SH-SY5Y (cell line): ENCODE results near the gene MDH1B.

Experiments
- GATA2 ChIP-seq: IDR thresholded peaks from 2 replicates; pipeline ENCODE4 v1.6.1; 2011; ENCODE audit warnings: mild to moderate bottlenecking, low read depth, low read length
- GATA3 ChIP-seq: IDR thresholded peaks from 2 replicates; pipeline ENCODE4 v1.6.1; 2011; ENCODE audit warnings: low read depth, mild to moderate bottlenecking, low read length, moderate library complexity

DNA sequence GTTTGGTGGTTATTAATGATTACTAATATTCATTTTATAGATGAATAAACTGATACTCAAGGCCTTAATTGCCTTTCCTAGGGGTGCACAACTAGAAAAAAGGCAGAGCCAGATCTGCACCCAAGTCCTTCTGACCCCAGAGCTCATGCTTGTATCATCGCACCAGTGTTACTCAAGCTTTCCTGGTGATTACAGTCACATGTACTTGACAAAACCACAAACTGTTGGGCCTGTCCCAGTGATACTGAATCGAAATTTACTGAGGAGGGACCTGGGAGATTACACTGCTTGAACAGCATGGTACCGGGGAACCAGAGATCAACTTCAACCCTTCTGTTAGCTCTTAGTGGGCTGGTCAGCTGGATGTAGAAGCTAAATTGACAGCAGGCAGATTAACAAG, 34.0 kb upstream of the MDH1B start:
- TF ChIP-seq GATA2 (no peak), GATA3 (no peak)
